OCI-LY7 (cell line): ENCODE measurements around the gene ZBTB42. TPM values are rescaled to one million over a fixed set of nuclear protein-coding genes. Genes with fewer than 3 reads are reported as not detected.
A peak's percentile ranks its signal among the peaks of the same experiment; 100 is the strongest.

ENCODE experiments used
- BruUV-seq: library from RNA; stranded (reverse); fragments of 400-500 nt; replicated peaks from 2 replicates; lab custom pipeline; 2021; lab: Mats Ljungman, UMichigan
- CTCF ChIA-PET: fragments of 300-600 bp; sonication (Branson Sonifier 250); formaldehyde crosslinking; loops from one replicate; lab custom pipeline; 2022; ENCODE audit warnings: antibody characterized with exemption; ENCODE audit not compliant: unreplicated experiment; lab: Charles Lee
- POLR2A ChIA-PET: fragments of 300-600 bp; sonication (Branson Sonifier 250); formaldehyde crosslinking; loops from one replicate; lab custom pipeline; 2022; ENCODE audit warnings: antibody characterized with exemption; lab: Charles Lee
- DNase-seq: peaks from one replicate; pipeline ENCODE4 v3.0.0-alpha.2; 2015; ENCODE audit warnings: low spot score
- H2AFZ ChIP-seq: fragments of 200-600 bp; sonication (generic), shearing (Covaris generic); 2 replicates; pipeline ENCODE4 v1.6.1; 2014; ENCODE audit warnings: mild to moderate bottlenecking, antibody characterized with exemption, low read length, moderate library complexity
- H3K27ac ChIP-seq: fragments of 200-600 bp; sonication (generic); 2 replicates; pipeline ENCODE4 v1.5.1; 2014; ENCODE audit warnings: mixed run types, low read depth, mild to moderate bottlenecking, moderate library complexity, low read length, inconsistent platforms; ENCODE audit not compliant: poor library complexity, severe bottlenecking
- H3K36me3 ChIP-seq: fragments of 200-600 bp; sonication (generic); 2 replicates; pipeline ENCODE4 v1.6.1; 2014; ENCODE audit warnings: mild to moderate bottlenecking, antibody characterized with exemption, low read length, moderate library complexity, mixed read lengths; ENCODE audit not compliant: insufficient read depth
- H3K4me1 ChIP-seq: fragments of 200-600 bp; sonication (generic); 2 replicates; pipeline ENCODE4 v1.5.1; 2014; ENCODE audit warnings: mild to moderate bottlenecking, low read length; ENCODE audit not compliant: insufficient read depth, poor library complexity, severe bottlenecking
- H3K4me2 ChIP-seq: fragments of 200-600 bp; sonication (generic); 2 replicates; pipeline ENCODE4 v1.6.1; 2014; ENCODE audit warnings: mild to moderate bottlenecking, low read length
- H3K4me3 ChIP-seq: fragments of 200-600 bp; sonication (generic); 2 replicates; pipeline ENCODE4 v1.5.1; 2014; ENCODE audit warnings: mild to moderate bottlenecking, low read depth, low read length; ENCODE audit not compliant: poor library complexity, severe bottlenecking
- H3K79me2 ChIP-seq: fragments of 200-600 bp; sonication (generic); 2 replicates; pipeline ENCODE4 v1.6.1; 2016; ENCODE audit warnings: low read depth, mild to moderate bottlenecking, low read length, moderate library complexity, mixed read lengths; ENCODE audit not compliant: insufficient read depth
- H3K9me2 ChIP-seq: fragments of 200-600 bp; sonication (generic); 2 replicates; pipeline ENCODE4 v1.6.1; 2016; ENCODE audit warnings: mild to moderate bottlenecking, low read length, mixed read lengths; ENCODE audit not compliant: insufficient read depth
- H3K9me3 ChIP-seq: fragments of 200-600 bp; sonication (generic); 2 replicates; pipeline ENCODE4 v1.6.1; 2014; ENCODE audit warnings: mild to moderate bottlenecking, mixed run types, low read length, mixed read lengths
- H4K20me1 ChIP-seq: fragments of 200-600 bp; sonication (generic); 2 replicates; pipeline ENCODE4 v1.6.1; 2014; ENCODE audit warnings: mild to moderate bottlenecking, antibody characterized with exemption, low read length, moderate library complexity, mixed read lengths; ENCODE audit not compliant: insufficient read depth
- CTCF ChIP-seq: fragments of 200-600 bp; sonication (generic); conservative IDR thresholded peaks from 2 replicates; pipeline ENCODE4 v1.5.1; 2014; ENCODE audit warnings: mild to moderate bottlenecking, antibody characterized with exemption, low read length, moderate library complexity, mixed read lengths
- EZH2phosphoT487 ChIP-seq: fragments of 200-600 bp; sonication (generic); IDR thresholded peaks from 2 replicates; pipeline ENCODE4 v1.6.1; 2018; ENCODE audit warnings: low read depth, borderline replicate concordance, mild to moderate bottlenecking, mixed run types, antibody characterized with exemption, low read length, moderate library complexity, mixed read lengths
- intact Hi-C: fragments of 100-400 bp; cut with micrococcal nuclease; formaldehyde crosslinking; loops from one replicate; pipeline ENCODE4 v1.10.0; 2022; ENCODE audit not compliant: unreplicated experiment
- total RNA-seq, 2 experiments: library from RNA; depleted of rRNA in 1 of 2; stranded (reverse); fragments of >200 nt in 1 of 2; shearing (Covaris generic) in 1 of 2; gene quantifications; 2 replicates each; pipeline ENCODE4 v1.2.3, GENCODE V29; 2014 to 2022

The ZBTB42 gene
- total RNA-seq, 2 experiments from 2014 or later: 0.98 to 1.9 TPM

GRCh38 chr14:104752423-104752734, 48.5 kb upstream of the ZBTB42 start:
- TSS peak; percentile 95 for BruUV-seq
- TF ChIP-seq CTCF (no peak; the same call in 1 of the 2 replicates), EZH2phosphoT487 (no peak)
- H3K9me3 ChIP-seq: 0 out of 2 replicates have a peak, but pooled peaks cover 10% of the 10 kb centered on the region

GRCh38 chr14:104752735-104753527, 48.0 kb upstream of the ZBTB42 start, which contains the start of gene SIVA1:
Gene SIVA1, plus strand, starts transcription at chr14:104753147. Its CDS starts 55 bp downstream, at chr14:104753202.
- DNase-seq: peak; percentile 99
- peaks cover 14% of the 10 kb centered on the region for H4K20me1 ChIP-seq
- peak within 1 kb of the TSS; percentile 100 for H3K4me2 ChIP-seq
- H3K9me3 ChIP-seq: 0 out of 2 replicates have a peak, but pooled peaks cover 10% of the 10 kb centered on the region
- H3K36me3 ChIP-seq: peaks cover 34% of the 10 kb centered on the region
- BruUV-seq: no TSS peak
- CTCF ChIA-PET: interaction anchor here (0.6 to 1.4 kb wide), 4 partner anchors 16 to 94 kb away, joined by 3 to 9 read pairs (median 4); no protein-coding TSS in a partner anchor
- H3K4me1 ChIP-seq: peaks cover 57% of the 10 kb centered on the region
- intact Hi-C loops: loop anchor here (1.0 to 10.0 kb wide), 4 partner anchors 41 to 272 kb away; partner anchors contain the start of gene CDCA4
- no peaks in the 10 kb centered on the region for H3K9me2 ChIP-seq
- H3K4me3 ChIP-seq: peak within 1 kb of the TSS; percentile 91
- peak within 1 kb of the TSS; percentile 51; the same call in 1 of the 2 replicates for H2AFZ ChIP-seq
- peak within 1 kb of the TSS; percentile 82 for H3K27ac ChIP-seq
- POLR2A ChIA-PET: interaction anchor here (0.6 to 1.9 kb wide), 12 partner anchors 10 to 1581 kb away, joined by 3 to 9 read pairs (median 3); no protein-coding TSS in a partner anchor
- H3K79me2 ChIP-seq: peaks cover 38% of the 10 kb centered on the region
- TF ChIP-seq EZH2phosphoT487 (no peak), CTCF (no peak)

More at GRCh38 chr14:104752423-104752734, 48.5 kb upstream of the ZBTB42 start:
- DNase-seq: no peak
- ChIA-PET CTCF (interaction anchor here (0.6 to 1.4 kb wide), 4 partner anchors 16 to 94 kb away, joined by 3 to 9 read pairs (median 4); no protein-coding TSS in a partner anchor), POLR2A (interaction anchor here (0.6 to 1.9 kb wide), 11 partner anchors 11 to 1162 kb away, joined by 3 to 9 read pairs (median 3); no protein-coding TSS in a partner anchor)
- peak overlapping the region; percentile 82 for H3K27ac ChIP-seq
- H3K4me1 ChIP-seq: peaks cover 55% of the 10 kb centered on the region
- peak overlapping the region; percentile 88 for H3K4me2 ChIP-seq
- H3K36me3 ChIP-seq: peaks cover 29% of the 10 kb centered on the region
- H3K4me3 ChIP-seq: peak overlapping the region; percentile 91
- H3K9me2 ChIP-seq: no peaks in the 10 kb centered on the region
- peaks cover 37% of the 10 kb centered on the region for H3K79me2 ChIP-seq
- peak overlapping the region; percentile 51; the same call in 1 of the 2 replicates for H2AFZ ChIP-seq
- H4K20me1 ChIP-seq: peaks cover 14% of the 10 kb centered on the region
- intact Hi-C loops: loop anchor here (2.0 to 10.0 kb wide), 3 partner anchors 96 to 272 kb away; partner anchors contain the start of gene CDCA4
